Measurements from ENCODE around the gene RYR1. TPM values are rescaled to one million over a fixed set of nuclear protein-coding genes. Genes with fewer than 3 reads are reported as not detected.

The RYR1 gene
- polyA plus RNA-seq, 3 donors, result 0.76 to 2.1 (median 2.1) TPM

DNA sequence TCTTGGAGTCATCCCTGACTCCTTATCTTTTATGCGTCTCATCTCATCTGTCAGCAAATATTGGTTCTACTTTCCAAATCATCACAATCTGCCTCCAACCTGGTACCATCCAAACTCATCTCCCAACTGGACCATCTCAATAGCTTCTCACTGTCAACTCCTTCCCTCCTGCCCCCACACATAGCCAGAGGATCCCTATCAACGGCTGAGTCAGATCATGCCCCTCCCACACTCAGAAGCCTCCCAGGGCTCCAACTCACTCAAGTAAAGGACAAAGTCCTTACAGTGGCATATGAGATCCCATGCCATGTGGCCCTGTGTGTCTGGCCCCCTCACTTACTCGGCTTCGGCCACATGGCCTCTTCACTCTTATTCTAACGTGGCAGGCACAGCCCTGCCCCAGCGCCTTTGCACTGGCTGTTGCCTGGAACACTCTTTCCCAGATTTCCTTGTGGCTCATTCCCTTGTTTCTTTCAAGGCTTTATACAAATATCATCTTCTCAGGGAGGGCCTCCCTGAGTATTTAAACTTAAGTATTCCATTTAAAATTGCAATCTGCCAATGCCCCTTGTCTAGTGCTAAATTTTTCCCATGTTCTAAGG lies 40.7 kb upstream of the RYR1 start:
- WGBS (ENCODE audit: insufficient coverage), result 87% methylated on average over 6 of the region's 6 CpGs
- peaks cover 12 to 20% of the 10 kb centered on the region in 2 donors for H3K4me1 ChIP-seq (ENCODE audit: control insufficient read depth in 1 of 2, insufficient read depth in 2 of 2, low read length in 2 of 2)
- no peak for DNase-seq
- TF ChIP-seq, protein P1, sequence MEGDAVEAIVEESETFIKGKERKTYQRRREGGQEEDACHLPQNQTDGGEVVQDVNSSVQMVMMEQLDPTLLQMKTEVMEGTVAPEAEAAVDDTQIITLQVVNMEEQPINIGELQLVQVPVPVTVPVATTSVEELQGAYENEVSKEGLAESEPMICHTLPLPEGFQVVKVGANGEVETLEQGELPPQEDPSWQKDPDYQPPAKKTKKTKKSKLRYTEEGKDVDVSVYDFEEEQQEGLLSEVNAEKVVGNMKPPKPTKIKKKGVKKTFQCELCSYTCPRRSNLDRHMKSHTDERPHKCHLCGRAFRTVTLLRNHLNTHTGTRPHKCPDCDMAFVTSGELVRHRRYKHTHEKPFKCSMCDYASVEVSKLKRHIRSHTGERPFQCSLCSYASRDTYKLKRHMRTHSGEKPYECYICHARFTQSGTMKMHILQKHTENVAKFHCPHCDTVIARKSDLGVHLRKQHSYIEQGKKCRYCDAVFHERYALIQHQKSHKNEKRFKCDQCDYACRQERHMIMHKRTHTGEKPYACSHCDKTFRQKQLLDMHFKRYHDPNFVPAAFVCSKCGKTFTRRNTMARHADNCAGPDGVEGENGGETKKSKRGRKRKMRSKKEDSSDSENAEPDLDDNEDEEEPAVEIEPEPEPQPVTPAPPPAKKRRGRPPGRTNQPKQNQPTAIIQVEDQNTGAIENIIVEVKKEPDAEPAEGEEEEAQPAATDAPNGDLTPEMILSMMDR (IDR thresholded peaks at IDR 0.05), result no peak
- no peak overlapping the region for H3K9ac ChIP-seq (ENCODE audit: insufficient read depth, low read length, poor library complexity, severe bottlenecking)
- peaks cover 81 to 93% (median 83%) of the 10 kb centered on the region in 3 donors for H3K27me3 Mint-ChIP-seq (ENCODE audit: low read depth in 3 of 3)
- no peak overlapping the region for H3K27ac ChIP-seq (ENCODE audit: low read depth in 1 of 2, low read length in 2 of 2)
- H3K27ac Mint-ChIP-seq, result no peak overlapping the region
- peaks cover 62 to 91% of the 10 kb centered on the region in 2 donors for H3K27me3 ChIP-seq (ENCODE audit: control insufficient read depth in 2 of 2, insufficient read depth in 2 of 2, low read length in 2 of 2)
- H3K9me3 ChIP-seq (replicated peaks in 1 of 2; ENCODE audit: control insufficient read depth in 1 of 2, insufficient read depth in 1 of 2, low read length in 2 of 2), result peaks cover 0 to 17% of the 10 kb centered on the region in 2 donors
- H4K20me1 ChIP-seq (ENCODE audit: insufficient read depth, low read length), result no peaks in the 10 kb centered on the region
- H3K4me1 Mint-ChIP-seq, result peaks cover 11% of the 10 kb centered on the region
- H3K36me3 Mint-ChIP-seq, result peaks cover 0 to 7% of the 10 kb centered on the region in 2 donors
- no peaks in the 10 kb centered on the region for H3K36me3 ChIP-seq (replicated peaks in 1 of 2; ENCODE audit: control insufficient read depth in 1 of 2, insufficient read depth in 2 of 2, low read length in 2 of 2)
- intact Hi-C loops (cut with micrococcal nuclease), result no loop called here
- peak overlapping the region; percentile 18 to 56 for H3K4me3 Mint-ChIP-seq
- H3K79me2 ChIP-seq (ENCODE audit: insufficient read depth, low read length), result no peaks in the 10 kb centered on the region
- H3K4me3 ChIP-seq (replicated peaks in 1 of 3; ENCODE audit: low read depth in 2 of 3, low read length in 3 of 3), result no peak overlapping the region
- H3K9me3 Mint-ChIP-seq, result peaks cover 0 to 12% (median 6%) of the 10 kb centered on the region in 7 donors
- H3K4me2 ChIP-seq (replicated peaks; ENCODE audit: extremely low read depth, low read length, poor library complexity, severe bottlenecking), result no peak overlapping the region
- no peak overlapping the region for H2AFZ ChIP-seq (ENCODE audit: insufficient read depth, low read depth, low read length, poor library complexity, severe bottlenecking)

DNA sequence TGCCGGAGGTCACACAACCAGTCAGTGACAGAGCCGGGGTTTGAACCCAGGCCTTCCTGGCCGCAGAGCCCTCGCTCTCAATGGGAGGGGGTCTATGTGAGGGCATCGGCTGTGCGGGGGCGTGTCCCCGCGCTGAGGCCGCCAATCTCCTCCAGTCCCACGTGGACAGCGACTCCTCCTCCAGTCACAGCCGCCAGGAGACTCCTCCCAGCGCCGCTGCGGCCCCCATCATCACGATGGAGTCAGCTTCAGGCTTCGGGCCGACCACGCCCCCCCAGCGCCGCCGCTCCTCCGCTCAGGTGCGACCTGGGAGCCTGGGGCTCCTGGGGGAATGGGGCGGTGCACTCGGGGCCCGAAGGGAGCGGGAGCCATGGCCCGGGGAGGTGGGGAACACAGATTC lies 39.0 kb upstream of the RYR1 start:
- Histone ChIP-seq H3K4me2 (replicated peaks; ENCODE audit: extremely low read depth, low read length, poor library complexity, severe bottlenecking) (no peak overlapping the region), H3K27me3 (ENCODE audit: control insufficient read depth in 2 of 2, insufficient read depth in 2 of 2, low read length in 2 of 2) (peaks cover 53 to 82% of the 10 kb centered on the region in 2 donors), H2AFZ (ENCODE audit: insufficient read depth, low read depth, low read length, poor library complexity, severe bottlenecking) (no peak overlapping the region), H3K4me1 (ENCODE audit: control insufficient read depth in 1 of 2, insufficient read depth in 2 of 2, low read length in 2 of 2) (peaks cover 0 to 7% of the 10 kb centered on the region in 2 donors), H4K20me1 (ENCODE audit: insufficient read depth, low read length) (no peaks in the 10 kb centered on the region), H3K9me3 (replicated peaks in 1 of 2; ENCODE audit: control insufficient read depth in 1 of 2, insufficient read depth in 1 of 2, low read length in 2 of 2) (peaks cover 0 to 17% of the 10 kb centered on the region in 2 donors), H3K4me3 (replicated peaks in 1 of 3; ENCODE audit: low read depth in 2 of 3, low read length in 3 of 3) (no peak overlapping the region), H3K27ac (ENCODE audit: low read depth in 1 of 2, low read length in 2 of 2) (no peak overlapping the region), H3K36me3 (replicated peaks in 1 of 2; ENCODE audit: control insufficient read depth in 1 of 2, insufficient read depth in 2 of 2, low read length in 2 of 2) (no peaks in the 10 kb centered on the region), H3K79me2 (ENCODE audit: insufficient read depth, low read length) (no peaks in the 10 kb centered on the region), H3K9ac (ENCODE audit: insufficient read depth, low read length, poor library complexity, severe bottlenecking) (no peak overlapping the region)
- no peak for DNase-seq
- peaks cover 76 to 93% (median 78%) of the 10 kb centered on the region in 3 donors for H3K27me3 Mint-ChIP-seq (ENCODE audit: low read depth in 3 of 3)
- H3K36me3 Mint-ChIP-seq, result peaks cover 0 to 4% of the 10 kb centered on the region in 2 donors
- TF ChIP-seq, protein P1 (IDR thresholded peaks at IDR 0.05), result no peak
- 2% methylated on average over 25 of the region's 30 CpGs for WGBS (ENCODE audit: insufficient coverage)
- peaks cover 4% of the 10 kb centered on the region for H3K4me1 Mint-ChIP-seq
- peak overlapping the region in 1 of 2 donors; percentile 78 for H3K4me3 Mint-ChIP-seq
- H3K9me3 Mint-ChIP-seq, result peaks cover 0 to 8% (median 3%) of the 10 kb centered on the region in 7 donors
- H3K27ac Mint-ChIP-seq, result no peak overlapping the region
- intact Hi-C loops (cut with micrococcal nuclease), result no loop called here
